HepG2 (cell line): ENCODE data around the gene TMC8. TPM values are rescaled to one million over a fixed set of nuclear protein-coding genes. Genes with fewer than 3 reads are reported as not detected.
A peak's percentile ranks its signal among the peaks of the same experiment; 100 is the strongest.

Experiments used
- ATAC-seq: fragments of 200-7000 bp; cut with Tn5 transposase; 3 replicates; pipeline ENCODE4 v1.9.1; 2020; ENCODE audit warnings: mild to moderate bottlenecking, moderate library complexity
- BruUV-seq: library from RNA; stranded (reverse); fragments of 400-500 nt; replicated peaks from 2 replicates; lab custom pipeline; 2021; lab: Mats Ljungman, UMichigan
- CTCF ChIA-PET: fragments of 300-600 bp; formaldehyde crosslinking; extraction: SDS; loops from one replicate; lab custom pipeline; 2021; ENCODE audit warnings: low total read pairs, inconsistent platforms, low intra/inter-chr PET ratio; lab: Yijun Ruan, JAX
- POLR2A ChIA-PET: fragments of 350-600 bp; sonication (Branson Sonifier 250); formaldehyde crosslinking; loops from one replicate; lab custom pipeline; 2020; ENCODE audit warnings: antibody characterized with exemption, inconsistent platforms; lab: Yijun Ruan, JAX
- DNase-seq: peaks from one replicate; pipeline ENCODE4 v3.0.0-alpha.2; 2015; ENCODE audit warnings: low spot score
- FAIRE-seq: peaks from 3 replicates; lab custom pipeline; 2011; peaks lifted over from hg19 to GRCh38; lab: Jason Lieb, UNC
- H2AFZ ChIP-seq: one replicate; pipeline ENCODE4 v1.6.1; 2011; ENCODE audit warnings: low read length, inconsistent platforms
- H3K27ac ChIP-seq: fragments of 300-600 bp; 3 replicates; pipeline ENCODE4 v1.8.0; 2011; ENCODE audit warnings: mixed run types, mild to moderate bottlenecking, mixed read lengths, low read length, inconsistent platforms; ENCODE audit not compliant: insufficient read depth; ENCODE audit errors: extremely low read length
- H3K27me3 ChIP-seq, 2 experiments: fragments of 200-600 bp in 1 of 2; 2 replicates in 1 of 2; 3 replicates in 1 of 2; pipeline versions ENCODE4 v1.6.0 to v1.8.0; 2011; ENCODE audit warnings: low read length in 2 of 2, mild to moderate bottlenecking in 2 of 2, moderate library complexity in 2 of 2, inconsistent platforms in 1 of 2; ENCODE audit not compliant: insufficient read depth in 2 of 2, control insufficient read depth in 1 of 2
- H3K36me3 ChIP-seq, 2 experiments: fragments of 200-600 bp in 1 of 2; replicated peaks in 1 of 2; 2 replicates in 1 of 2; 3 replicates in 1 of 2; pipeline versions ENCODE4 v1.5.1 to v1.8.0; 2011; ENCODE audit warnings: low read length in 2 of 2, inconsistent platforms in 1 of 2; ENCODE audit not compliant: insufficient read depth in 2 of 2, control insufficient read depth in 1 of 2
- H3K4me1 ChIP-seq: 2 replicates; pipeline ENCODE4 v1.5.1; 2012; ENCODE audit warnings: low read length, inconsistent platforms; ENCODE audit not compliant: insufficient read depth
- H3K4me2 ChIP-seq: 2 replicates; pipeline ENCODE4 v1.6.0; 2011; ENCODE audit warnings: low read depth, low read length, inconsistent platforms
- H3K4me3 ChIP-seq, 3 experiments: fragments of 200-600 bp in 1 of 3; sonication (generic), shearing (Covaris generic) in 1 of 3; replicated peaks in 1 of 3; 2 replicates each; pipeline ENCODE4 v1.5.1; 2011 to 2016; ENCODE audit warnings: low read length in 3 of 3, inconsistent platforms in 2 of 3, low read depth in 2 of 3, mild to moderate bottlenecking in 2 of 3, control low read depth in 1 of 3, mixed read lengths in 1 of 3; ENCODE audit not compliant: insufficient read depth in 1 of 3
- H3K79me2 ChIP-seq: one replicate; pipeline ENCODE4 v1.6.1; 2011; ENCODE audit warnings: low read length, inconsistent platforms; ENCODE audit not compliant: insufficient read depth
- H3K9ac ChIP-seq: 2 replicates; pipeline ENCODE4 v1.6.0; 2011; ENCODE audit warnings: mild to moderate bottlenecking, low read depth, low read length, inconsistent platforms; ENCODE audit not compliant: insufficient read depth
- H3K9me3 ChIP-seq: 2 replicates; pipeline ENCODE4 v1.5.1; 2012; ENCODE audit warnings: mild to moderate bottlenecking, low read length
- H4K20me1 ChIP-seq: 2 replicates; pipeline ENCODE4 v1.6.0; 2011; ENCODE audit warnings: inconsistent platforms, mild to moderate bottlenecking, low read length, moderate library complexity; ENCODE audit not compliant: insufficient read depth
- MXD4 ChIP-seq: IDR thresholded peaks from 2 replicates; pipeline ENCODE4 v1.6.1; 2016; ENCODE audit warnings: mild to moderate bottlenecking, missing biosample characterization, missing genetic modification reagents
- NR2F6 ChIP-seq, 2 experiments: IDR thresholded peaks; 2 replicates each; pipeline ENCODE4 v1.6.1; 2016; ENCODE audit warnings: antibody characterized with exemption in 1 of 2, mild to moderate bottlenecking in 1 of 2
- POGZ ChIP-seq: sonication (generic); formaldehyde crosslinking; IDR thresholded peaks from 2 replicates; pipeline ENCODE4 v1.4.0; 2020; ENCODE audit warnings: mild to moderate bottlenecking, missing genetic modification reagents
- SSRP1 ChIP-seq: IDR thresholded peaks from 2 replicates; pipeline ENCODE4 v1.6.1; 2016; ENCODE audit warnings: control low read depth
- TBL1XR1 ChIP-seq: fragments of 150-350 bp; IDR thresholded peaks from 2 replicates; pipeline ENCODE4 v1.6.1; 2014; ENCODE audit warnings: borderline replicate concordance, low read length; ENCODE audit not compliant: partially characterized antibody
- THAP11 ChIP-seq: IDR thresholded peaks from 2 replicates; pipeline ENCODE4 v1.6.1; 2016; ENCODE audit warnings: missing biosample characterization, missing genetic modification reagents
- ZBTB38 ChIP-seq: sonication (generic); formaldehyde crosslinking; IDR thresholded peaks from 2 replicates; pipeline ENCODE4 v1.5.1; 2020; ENCODE audit warnings: mild to moderate bottlenecking, missing genetic modification reagents
- ZNF550 ChIP-seq: sonication (generic); formaldehyde crosslinking; IDR thresholded peaks from 2 replicates; pipeline ENCODE4 v1.4.0; 2020; ENCODE audit warnings: mild to moderate bottlenecking, missing genetic modification reagents, borderline replicate concordance
- ZNF670 ChIP-seq: sonication (generic); formaldehyde crosslinking; IDR thresholded peaks from 2 replicates; pipeline ENCODE4 v1.8.0; 2022; ENCODE audit warnings: mild to moderate bottlenecking, missing genetic modification reagents, borderline replicate concordance
- ZNF746 ChIP-seq: sonication (generic); formaldehyde crosslinking; IDR thresholded peaks from 2 replicates; pipeline ENCODE4 v1.8.0; 2022; ENCODE audit warnings: mild to moderate bottlenecking, missing genetic modification reagents
- ZNF777 ChIP-seq: sonication (generic); formaldehyde crosslinking; IDR thresholded peaks from 2 replicates; pipeline ENCODE4 v1.4.0; 2020; ENCODE audit warnings: missing genetic modification reagents
- WGBS: methylation state at CpG from one replicate; pipeline ENCODE4 v1.1.6; 2017; ENCODE audit warnings: low lambda C conversion rate; 5-methylcytosine and 5-hydroxymethylcytosine counted together
- in situ Hi-C: cut with HindIII; loops from 2 replicates; pipeline ENCODE4 v1.10.0; 2017; ENCODE audit warnings: low pct_unique_long_range_greater_than_20kb; ENCODE audit not compliant: extremely low pct_ligation_motif_present
- intact Hi-C: fragments of 100-400 bp; cut with micrococcal nuclease; formaldehyde crosslinking; loops from one replicate; pipeline ENCODE4 v1.10.0; 2022; ENCODE audit not compliant: unreplicated experiment
- polyA plus RNA-seq, 8 experiments: library from polyadenylated mRNA; depleted of rRNA in 3 of 8; stranded (reverse) in 7 of 8; unstranded in 1 of 8; fragments of >200 nt; fragmentation: Illumina TruSeq in 4 of 8; extraction: Trizol in 4 of 8; gene quantifications; 2 replicates each; pipeline versions ENCODE4 v1.2.1 to v1.2.3, GENCODE V29; 2011 to 2016; ENCODE audit warnings: low read depth in 4 of 8, missing spikeins in 1 of 8, mixed read lengths in 1 of 8; ENCODE audit not compliant: insufficient read depth in 1 of 8
- total RNA-seq, 5 experiments: library from RNA; depleted of rRNA; stranded (reverse); fragments of >200 nt; fragmentation: Illumina TruSeq; extraction: Trizol; gene quantifications; 2 replicates each; pipeline ENCODE4 v1.2.3, GENCODE V29; 2016; ENCODE audit warnings: low read depth in 1 of 5
- TF ChIP-seq, protein P1 (sequence below): sonication (generic); formaldehyde crosslinking; IDR thresholded peaks from 2 replicates; pipeline ENCODE4 v1.4.0; 2020; ENCODE audit warnings: missing genetic modification reagents
- TF ChIP-seq, protein P2 (sequence below), 2 experiments: IDR thresholded peaks; 2 replicates each; pipeline ENCODE4 v1.6.1; 2011 to 2012; ENCODE audit warnings: low read length in 2 of 2, borderline replicate concordance in 1 of 2, low read depth in 1 of 2, mild to moderate bottlenecking in 1 of 2, moderate library complexity in 1 of 2

Gene TMC8
- total and polyA plus RNA-seq, 2 of the 13 experiments (the other 11 are each of a cell fraction or from before 2014, with no cell fraction given): 0.53 to 7.8 TPM

- ChIA-PET CTCF (no interaction called here), POLR2A (interaction anchor here (0.7 to 4.4 kb wide), 11 partner anchors 9 to 1973 kb away, joined by 3 to 57 read pairs (median 8); partner anchors contain the start of genes AFMID and TK1)
- H3K4me2 ChIP-seq: peak within 1 kb of the TSS; percentile 90
- DNase-seq (peak; percentile 87), FAIRE-seq (peak; percentile 74), ATAC-seq (peak; percentile 58)
- peaks cover 55% of the 10 kb centered on the region for H3K4me1 ChIP-seq
- H3K79me2 ChIP-seq: peaks cover 18% of the 10 kb centered on the region
- H2AFZ ChIP-seq: no peak within 1 kb of the TSS
- 0% methylated on average over 6 of the region's 54 CpGs for WGBS
- no TSS peak for BruUV-seq
- no peaks in the 10 kb centered on the region for H3K27me3 ChIP-seq
- peak within 1 kb of the TSS; percentile 67 to 95 (median 86) for H3K4me3 ChIP-seq
- H3K36me3 ChIP-seq: peaks cover 17 to 23% of the 10 kb centered on the region in 2 experiments; a peak in 4 of 5 replicates
- peak within 1 kb of the TSS; percentile 90 for H3K9ac ChIP-seq
- no peaks in the 10 kb centered on the region for H3K9me3 ChIP-seq
- in situ Hi-C loops (no loop called here), intact Hi-C loops (loop anchor here (5.0 kb wide), 1 partner anchor 39 kb away; the partner anchor contains the start of gene SYNGR2)
- peak within 1 kb of the TSS; percentile 91 for H3K27ac ChIP-seq
- H4K20me1 ChIP-seq: peaks cover 3% of the 10 kb centered on the region; the same call in 1 of the 2 replicates
- TF ChIP-seq ZNF670 (CRISPR knock-in tag) (0 out of 2 replicates have a peak, but pooled peaks have one; percentile 19), SSRP1 (CRISPR knock-in tag) (0 out of 2 replicates have a peak, but pooled peaks have one; percentile 46), ZNF550 (CRISPR knock-in tag) (no peak), ZNF777 (no peak), TBL1XR1 (no peak), MXD4 (CRISPR knock-in tag) (peak; percentile 85; the same call in 1 of the 2 replicates), POGZ (no peak), ZNF746 (peak; percentile 67), ZBTB38 (CRISPR knock-in tag) (peak; percentile 29; the same call in 1 of the 2 replicates), NR2F6 (IDR thresholded peaks at IDR 0.05) (peak; percentile 15), NR2F6 (CRISPR knock-in tag; IDR thresholded peaks at IDR 0.05) (peak; percentile 31; the same call in 1 of the 2 replicates), THAP11 (CRISPR knock-in tag) (peak; percentile 34)
- TF ChIP-seq, protein P1, sequence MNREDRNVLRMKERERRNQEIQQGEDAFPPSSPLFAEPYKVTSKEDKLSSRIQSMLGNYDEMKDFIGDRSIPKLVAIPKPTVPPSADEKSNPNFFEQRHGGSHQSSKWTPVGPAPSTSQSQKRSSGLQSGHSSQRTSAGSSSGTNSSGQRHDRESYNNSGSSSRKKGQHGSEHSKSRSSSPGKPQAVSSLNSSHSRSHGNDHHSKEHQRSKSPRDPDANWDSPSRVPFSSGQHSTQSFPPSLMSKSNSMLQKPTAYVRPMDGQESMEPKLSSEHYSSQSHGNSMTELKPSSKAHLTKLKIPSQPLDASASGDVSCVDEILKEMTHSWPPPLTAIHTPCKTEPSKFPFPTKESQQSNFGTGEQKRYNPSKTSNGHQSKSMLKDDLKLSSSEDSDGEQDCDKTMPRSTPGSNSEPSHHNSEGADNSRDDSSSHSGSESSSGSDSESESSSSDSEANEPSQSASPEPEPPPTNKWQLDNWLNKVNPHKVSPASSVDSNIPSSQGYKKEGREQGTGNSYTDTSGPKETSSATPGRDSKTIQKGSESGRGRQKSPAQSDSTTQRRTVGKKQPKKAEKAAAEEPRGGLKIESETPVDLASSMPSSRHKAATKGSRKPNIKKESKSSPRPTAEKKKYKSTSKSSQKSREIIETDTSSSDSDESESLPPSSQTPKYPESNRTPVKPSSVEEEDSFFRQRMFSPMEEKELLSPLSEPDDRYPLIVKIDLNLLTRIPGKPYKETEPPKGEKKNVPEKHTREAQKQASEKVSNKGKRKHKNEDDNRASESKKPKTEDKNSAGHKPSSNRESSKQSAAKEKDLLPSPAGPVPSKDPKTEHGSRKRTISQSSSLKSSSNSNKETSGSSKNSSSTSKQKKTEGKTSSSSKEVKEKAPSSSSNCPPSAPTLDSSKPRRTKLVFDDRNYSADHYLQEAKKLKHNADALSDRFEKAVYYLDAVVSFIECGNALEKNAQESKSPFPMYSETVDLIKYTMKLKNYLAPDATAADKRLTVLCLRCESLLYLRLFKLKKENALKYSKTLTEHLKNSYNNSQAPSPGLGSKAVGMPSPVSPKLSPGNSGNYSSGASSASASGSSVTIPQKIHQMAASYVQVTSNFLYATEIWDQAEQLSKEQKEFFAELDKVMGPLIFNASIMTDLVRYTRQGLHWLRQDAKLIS (CRISPR knock-in tag): 0 out of 2 replicates have a peak, but pooled peaks have one; percentile 19
- TF ChIP-seq, protein P2, sequence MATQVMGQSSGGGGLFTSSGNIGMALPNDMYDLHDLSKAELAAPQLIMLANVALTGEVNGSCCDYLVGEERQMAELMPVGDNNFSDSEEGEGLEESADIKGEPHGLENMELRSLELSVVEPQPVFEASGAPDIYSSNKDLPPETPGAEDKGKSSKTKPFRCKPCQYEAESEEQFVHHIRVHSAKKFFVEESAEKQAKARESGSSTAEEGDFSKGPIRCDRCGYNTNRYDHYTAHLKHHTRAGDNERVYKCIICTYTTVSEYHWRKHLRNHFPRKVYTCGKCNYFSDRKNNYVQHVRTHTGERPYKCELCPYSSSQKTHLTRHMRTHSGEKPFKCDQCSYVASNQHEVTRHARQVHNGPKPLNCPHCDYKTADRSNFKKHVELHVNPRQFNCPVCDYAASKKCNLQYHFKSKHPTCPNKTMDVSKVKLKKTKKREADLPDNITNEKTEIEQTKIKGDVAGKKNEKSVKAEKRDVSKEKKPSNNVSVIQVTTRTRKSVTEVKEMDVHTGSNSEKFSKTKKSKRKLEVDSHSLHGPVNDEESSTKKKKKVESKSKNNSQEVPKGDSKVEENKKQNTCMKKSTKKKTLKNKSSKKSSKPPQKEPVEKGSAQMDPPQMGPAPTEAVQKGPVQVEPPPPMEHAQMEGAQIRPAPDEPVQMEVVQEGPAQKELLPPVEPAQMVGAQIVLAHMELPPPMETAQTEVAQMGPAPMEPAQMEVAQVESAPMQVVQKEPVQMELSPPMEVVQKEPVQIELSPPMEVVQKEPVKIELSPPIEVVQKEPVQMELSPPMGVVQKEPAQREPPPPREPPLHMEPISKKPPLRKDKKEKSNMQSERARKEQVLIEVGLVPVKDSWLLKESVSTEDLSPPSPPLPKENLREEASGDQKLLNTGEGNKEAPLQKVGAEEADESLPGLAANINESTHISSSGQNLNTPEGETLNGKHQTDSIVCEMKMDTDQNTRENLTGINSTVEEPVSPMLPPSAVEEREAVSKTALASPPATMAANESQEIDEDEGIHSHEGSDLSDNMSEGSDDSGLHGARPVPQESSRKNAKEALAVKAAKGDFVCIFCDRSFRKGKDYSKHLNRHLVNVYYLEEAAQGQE (IDR thresholded peaks at IDR 0.05; ENCODE audit: borderline replicate concordance in 1 of 2, low read depth in 1 of 2, low read length in 2 of 2): 0 out of 4 replicates have a peak, but pooled peaks of 1 of the 2 experiments have one; percentile 23
These were observed 1.8 kb upstream of the TMC8 start, which contains the start of gene TMC6 for GRCh38 chr17:78128551-78129350. TSS of gene TMC6 (minus strand) at chr17:78128755. CDS start at chr17:78126832, 1,923 bp downstream.
